ENCODE results near the gene GAS2.

- TF ChIP-seq CTCF (conservative IDR thresholded peaks at IDR 0.05 in 1 of 2, IDR thresholded peaks at IDR 0.05 in 1 of 2; ENCODE audit: extremely low read depth in 1 of 2, insufficient read depth in 1 of 2, low read depth in 1 of 2, low read length in 2 of 2) (no peak), EZH2 (IDR thresholded peaks at IDR 0.05; ENCODE audit: borderline replicate concordance, low read length) (no peak)
Observed at GRCh38 chr11:22711071-22711770, 44.8 kb downstream of the GAS2 start.

Data from mammary epithelial cell (primary cell).